Fibroblast of lung (primary cell): Measurements from ENCODE around the gene NUB1. TPM values are rescaled to one million over a fixed set of nuclear protein-coding genes. Genes with fewer than 3 reads are reported as not detected.
A peak's percentile ranks its signal among the peaks of the same experiment; 100 is the strongest.

Experiments used
- DNase-seq, 2 donors: peaks; one replicate each; pipeline versions ENCODE4 v3.0.0 to v3.0.0-alpha.2; 2010; ENCODE audit warnings: low read depth in 2 of 2
- H2AFZ ChIP-seq: 2 replicates; pipeline ENCODE4 v1.5.1; 2012; ENCODE audit warnings: low read length, control low read depth, inconsistent platforms
- H3K27ac ChIP-seq: 2 replicates; pipeline ENCODE4 v1.5.1; 2011; ENCODE audit warnings: low read length, control low read depth; ENCODE audit not compliant: insufficient read depth
- H3K27me3 ChIP-seq: 2 replicates; pipeline ENCODE4 v1.5.1; 2011; ENCODE audit warnings: mild to moderate bottlenecking, low read length; ENCODE audit not compliant: control insufficient read depth, insufficient read depth
- H3K36me3 ChIP-seq: 2 replicates; pipeline ENCODE4 v1.5.1; 2011; ENCODE audit warnings: low read length; ENCODE audit not compliant: control insufficient read depth, insufficient read depth
- H3K4me1 ChIP-seq: 2 replicates; pipeline ENCODE4 v1.5.1; 2011; ENCODE audit warnings: low read length; ENCODE audit not compliant: control insufficient read depth, insufficient read depth; ENCODE audit errors: extremely low read depth
- H3K4me2 ChIP-seq: 2 replicates; pipeline ENCODE4 v1.5.1; 2011; ENCODE audit warnings: low read length, control low read depth; ENCODE audit not compliant: insufficient read depth; ENCODE audit errors: extremely low read depth
- H3K4me3 ChIP-seq, 4 experiments: fragments of 200-600 bp in 1 of 4; sonication (generic) in 1 of 4; replicated peaks in 1 of 4; 2 replicates each; pipeline ENCODE4 v1.5.1; 2011 to 2016; ENCODE audit warnings: low read length in 4 of 4, low read depth in 3 of 4, mild to moderate bottlenecking in 3 of 4, control low read depth in 2 of 4, inconsistent platforms in 1 of 4, mixed read lengths in 1 of 4; ENCODE audit not compliant: insufficient read depth in 1 of 4; ENCODE audit errors: control extremely low read depth in 1 of 4
- H3K79me2 ChIP-seq: 2 replicates; pipeline ENCODE4 v1.5.1; 2012; ENCODE audit warnings: mild to moderate bottlenecking, low read length, inconsistent platforms; ENCODE audit not compliant: control insufficient read depth, insufficient read depth
- H3K9ac ChIP-seq: 2 replicates; pipeline ENCODE4 v1.5.1; 2011; ENCODE audit warnings: mild to moderate bottlenecking, low read length, control low read depth; ENCODE audit not compliant: insufficient read depth
- H3K9me3 ChIP-seq: 2 replicates; pipeline ENCODE4 v1.5.1; 2012; ENCODE audit warnings: low read depth, low read length; ENCODE audit not compliant: control insufficient read depth, insufficient read depth
- H4K20me1 ChIP-seq: 2 replicates; pipeline ENCODE4 v1.5.1; 2011; ENCODE audit warnings: low read length; ENCODE audit not compliant: control insufficient read depth, insufficient read depth; ENCODE audit errors: extremely low read depth
- CTCF ChIP-seq, 2 donors: IDR thresholded peaks in 1 of 2; conservative IDR thresholded peaks in 1 of 2; 1 replicate in 1 of 2; 2 replicates in 1 of 2; pipeline ENCODE4 v1.5.1; 2011 to 2012; ENCODE audit warnings: low read length in 2 of 2, control low read depth in 1 of 2, inconsistent platforms in 1 of 2, low read depth in 1 of 2, mild to moderate bottlenecking in 1 of 2
- EZH2 ChIP-seq: IDR thresholded peaks from 2 replicates; pipeline ENCODE4 v1.5.1; 2012; ENCODE audit warnings: low read length, control low read depth, mild to moderate bottlenecking; ENCODE audit errors: missing control alignments
- polyA plus RNA-seq, 2 donors: library from polyadenylated mRNA; depleted of rRNA in 1 of 2; stranded (reverse) in 1 of 2; unstranded in 1 of 2; fragments of >200 nt; gene quantifications; 2 replicates each; pipeline ENCODE4 v1.2.1, GENCODE V29; 2011 to 2012; ENCODE audit warnings: missing spikeins in 1 of 2
- total RNA-seq: library from RNA; depleted of rRNA; stranded (reverse); fragments of >200 nt; gene quantifications from 2 replicates; pipeline ENCODE4 v1.2.1, GENCODE V29; 2014

Gene NUB1
- total and polyA plus RNA-seq, 2 donors (not counting 1 experiment from before 2014, with no cell fraction given), result 44.4 to 77.7 TPM

GRCh38 chr7:151343516-151343915 is 1.9 kb downstream of the NUB1 start:
- H3K36me3 ChIP-seq, result peaks cover 2% of the 10 kb centered on the region
- no peak overlapping the region for H3K4me3 ChIP-seq
- H2AFZ ChIP-seq, result no peak overlapping the region
- TF ChIP-seq EZH2, result no peak
- TF ChIP-seq CTCF (conservative IDR thresholded peaks at IDR 0.05 in 1 of 2, IDR thresholded peaks at IDR 0.05 in 1 of 2; ENCODE audit: low read depth in 1 of 2, low read length in 2 of 2), result no peak
- H3K4me2 ChIP-seq, result peak overlapping the region; percentile 56
- no peaks in the 10 kb centered on the region for H3K9me3 ChIP-seq
- peaks cover 14% of the 10 kb centered on the region for H3K79me2 ChIP-seq
- H3K9ac ChIP-seq, result no peak overlapping the region
- H3K27ac ChIP-seq, result no peak overlapping the region
- DNase-seq, result no peak
- H4K20me1 ChIP-seq, result no peaks in the 10 kb centered on the region
- no peaks in the 10 kb centered on the region for H3K4me1 ChIP-seq
- H3K27me3 ChIP-seq, result no peaks in the 10 kb centered on the region

GRCh38 chr7:151345576-151346469 is 4.2 kb downstream of the NUB1 start:
- no peak overlapping the region for H3K27ac ChIP-seq
- peaks cover 14% of the 10 kb centered on the region for H3K79me2 ChIP-seq
- H3K4me2 ChIP-seq, result no peak overlapping the region
- H4K20me1 ChIP-seq, result no peaks in the 10 kb centered on the region
- no peaks in the 10 kb centered on the region for H3K4me1 ChIP-seq
- peaks cover 6% of the 10 kb centered on the region for H3K36me3 ChIP-seq
- no peak for DNase-seq
- no peak overlapping the region for H3K4me3 ChIP-seq
- no peak overlapping the region for H2AFZ ChIP-seq
- TF ChIP-seq EZH2 (no peak), CTCF (conservative IDR thresholded peaks at IDR 0.05 in 1 of 2, IDR thresholded peaks at IDR 0.05 in 1 of 2; ENCODE audit: low read depth in 1 of 2, low read length in 2 of 2) (no peak)
- H3K27me3 ChIP-seq, result no peaks in the 10 kb centered on the region
- H3K9me3 ChIP-seq, result no peaks in the 10 kb centered on the region
- no peak overlapping the region for H3K9ac ChIP-seq

- H2AFZ ChIP-seq, result no peak overlapping the region
- peaks cover 14% of the 10 kb centered on the region for H3K79me2 ChIP-seq
- H3K27ac ChIP-seq, result no peak overlapping the region
- H4K20me1 ChIP-seq, result no peaks in the 10 kb centered on the region
- no peak overlapping the region for H3K4me2 ChIP-seq
- peak in 1 of 2 donors; percentile 30 for DNase-seq
- H3K9me3 ChIP-seq, result no peaks in the 10 kb centered on the region
- no peak overlapping the region for H3K9ac ChIP-seq
- no peaks in the 10 kb centered on the region for H3K27me3 ChIP-seq
- no peaks in the 10 kb centered on the region for H3K4me1 ChIP-seq
- no peak overlapping the region for H3K4me3 ChIP-seq
- TF ChIP-seq CTCF (conservative IDR thresholded peaks at IDR 0.05 in 1 of 2, IDR thresholded peaks at IDR 0.05 in 1 of 2; ENCODE audit: low read depth in 1 of 2, low read length in 2 of 2) (no peak), EZH2 (no peak)
- peaks cover 7% of the 10 kb centered on the region for H3K36me3 ChIP-seq
Observed at GRCh38 chr7:151346470-151346769, 4.8 kb downstream of the NUB1 start.
